ENCODE results near the gene MICB.

MICB gene

DNA sequence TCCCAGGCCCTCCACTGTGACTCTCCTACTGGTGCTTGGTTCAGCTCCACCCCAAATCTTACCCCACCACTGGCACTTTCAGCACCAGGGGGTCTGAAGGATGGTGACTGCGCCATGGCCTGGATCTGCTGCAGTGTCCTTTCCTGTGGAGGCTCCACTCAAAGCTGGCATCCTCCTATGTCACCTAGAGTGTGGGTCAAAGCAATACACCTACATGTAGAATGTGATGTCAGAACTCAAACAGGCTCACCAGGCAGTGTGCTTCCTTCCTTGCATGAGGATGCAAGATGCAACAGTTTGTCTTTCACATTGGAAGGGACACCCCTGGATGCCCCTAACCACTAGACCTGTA is 32.8 kb upstream of the MICB start:
- DNase-seq (ENCODE audit: low spot score) (no peak), ATAC-seq (ENCODE audit: low read depth) (no peak)
- H3K36me3 ChIP-seq (ENCODE audit: low read depth): no peaks in the 10 kb centered on the region
- TF ChIP-seq, protein P1, sequence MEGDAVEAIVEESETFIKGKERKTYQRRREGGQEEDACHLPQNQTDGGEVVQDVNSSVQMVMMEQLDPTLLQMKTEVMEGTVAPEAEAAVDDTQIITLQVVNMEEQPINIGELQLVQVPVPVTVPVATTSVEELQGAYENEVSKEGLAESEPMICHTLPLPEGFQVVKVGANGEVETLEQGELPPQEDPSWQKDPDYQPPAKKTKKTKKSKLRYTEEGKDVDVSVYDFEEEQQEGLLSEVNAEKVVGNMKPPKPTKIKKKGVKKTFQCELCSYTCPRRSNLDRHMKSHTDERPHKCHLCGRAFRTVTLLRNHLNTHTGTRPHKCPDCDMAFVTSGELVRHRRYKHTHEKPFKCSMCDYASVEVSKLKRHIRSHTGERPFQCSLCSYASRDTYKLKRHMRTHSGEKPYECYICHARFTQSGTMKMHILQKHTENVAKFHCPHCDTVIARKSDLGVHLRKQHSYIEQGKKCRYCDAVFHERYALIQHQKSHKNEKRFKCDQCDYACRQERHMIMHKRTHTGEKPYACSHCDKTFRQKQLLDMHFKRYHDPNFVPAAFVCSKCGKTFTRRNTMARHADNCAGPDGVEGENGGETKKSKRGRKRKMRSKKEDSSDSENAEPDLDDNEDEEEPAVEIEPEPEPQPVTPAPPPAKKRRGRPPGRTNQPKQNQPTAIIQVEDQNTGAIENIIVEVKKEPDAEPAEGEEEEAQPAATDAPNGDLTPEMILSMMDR (IDR thresholded peaks at IDR 0.05; ENCODE audit: poor library complexity, severe bottlenecking): no peak
- no peaks in the 10 kb centered on the region for H3K27me3 ChIP-seq (ENCODE audit: insufficient read depth, poor library complexity, severe bottlenecking)
- H3K4me3 ChIP-seq (ENCODE audit: severe bottlenecking): no peak overlapping the region
- H3K9me3 ChIP-seq (ENCODE audit: severe bottlenecking): no peaks in the 10 kb centered on the region
- peaks cover 4% of the 10 kb centered on the region for H3K4me1 ChIP-seq (ENCODE audit: insufficient read depth, poor library complexity, severe bottlenecking)
- H3K27ac ChIP-seq (ENCODE audit: poor library complexity, severe bottlenecking): no peak overlapping the region

- H3K4me3 ChIP-seq (ENCODE audit: severe bottlenecking): no peak overlapping the region
- no peaks in the 10 kb centered on the region for H3K9me3 ChIP-seq (ENCODE audit: severe bottlenecking)
- ATAC-seq (ENCODE audit: low read depth) (no peak), DNase-seq (ENCODE audit: low spot score) (no peak)
- H3K27ac ChIP-seq (ENCODE audit: poor library complexity, severe bottlenecking): no peak overlapping the region
- TF ChIP-seq, protein P1 (IDR thresholded peaks at IDR 0.05; ENCODE audit: poor library complexity, severe bottlenecking): no peak
- H3K4me1 ChIP-seq (ENCODE audit: insufficient read depth, poor library complexity, severe bottlenecking): peaks cover 4% of the 10 kb centered on the region
- no peaks in the 10 kb centered on the region for H3K27me3 ChIP-seq (ENCODE audit: insufficient read depth, poor library complexity, severe bottlenecking)
- H3K36me3 ChIP-seq (ENCODE audit: low read depth): no peaks in the 10 kb centered on the region
These were observed 32.2 kb upstream of the MICB start for GRCh38 chr6:31465718-31466117.

GRCh38 chr6:31466466-31466865 is 31.5 kb upstream of the MICB start:
- Histone ChIP-seq H3K4me1 (ENCODE audit: insufficient read depth, poor library complexity, severe bottlenecking) (peaks cover 4% of the 10 kb centered on the region), H3K36me3 (ENCODE audit: low read depth) (no peaks in the 10 kb centered on the region), H3K9me3 (ENCODE audit: severe bottlenecking) (no peaks in the 10 kb centered on the region), H3K4me3 (ENCODE audit: severe bottlenecking) (no peak overlapping the region), H3K27me3 (ENCODE audit: insufficient read depth, poor library complexity, severe bottlenecking) (no peaks in the 10 kb centered on the region), H3K27ac (ENCODE audit: poor library complexity, severe bottlenecking) (no peak overlapping the region)
- no peak for ATAC-seq (ENCODE audit: low read depth)
- TF ChIP-seq, protein P1 (IDR thresholded peaks at IDR 0.05; ENCODE audit: poor library complexity, severe bottlenecking): no peak
- DNase-seq (ENCODE audit: low spot score): no peak

DNA sequence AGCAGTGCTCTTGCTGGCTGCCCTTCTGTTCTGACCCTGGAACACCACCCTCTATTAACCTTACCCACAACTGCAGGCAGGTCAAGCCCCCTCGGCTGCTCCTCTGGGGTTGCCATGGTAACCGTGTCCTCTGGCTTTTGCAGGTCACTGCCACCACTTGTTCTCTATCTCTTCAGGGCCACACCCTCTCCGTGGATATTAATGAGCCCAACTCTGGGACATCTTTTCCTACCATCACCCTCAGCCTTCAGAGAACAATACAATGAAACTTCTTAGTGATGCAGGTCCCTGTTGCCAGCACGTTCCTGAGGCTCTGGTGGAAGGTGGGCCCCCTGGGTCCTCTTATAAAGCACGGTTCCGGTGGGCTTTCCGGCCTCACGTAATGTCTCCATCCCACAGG is 30.8 kb upstream of the MICB start:
- no peak overlapping the region for H3K4me3 ChIP-seq (ENCODE audit: severe bottlenecking)
- TF ChIP-seq, protein P1 (IDR thresholded peaks at IDR 0.05; ENCODE audit: poor library complexity, severe bottlenecking): no peak
- no peaks in the 10 kb centered on the region for H3K9me3 ChIP-seq (ENCODE audit: severe bottlenecking)
- H3K27me3 ChIP-seq (ENCODE audit: insufficient read depth, poor library complexity, severe bottlenecking): no peaks in the 10 kb centered on the region
- H3K27ac ChIP-seq (ENCODE audit: poor library complexity, severe bottlenecking): no peak overlapping the region
- DNase-seq (ENCODE audit: low spot score) (no peak), ATAC-seq (ENCODE audit: low read depth) (no peak)
- H3K36me3 ChIP-seq (ENCODE audit: low read depth): no peaks in the 10 kb centered on the region
- H3K4me1 ChIP-seq (ENCODE audit: insufficient read depth, poor library complexity, severe bottlenecking): peaks cover 4% of the 10 kb centered on the region

DNA sequence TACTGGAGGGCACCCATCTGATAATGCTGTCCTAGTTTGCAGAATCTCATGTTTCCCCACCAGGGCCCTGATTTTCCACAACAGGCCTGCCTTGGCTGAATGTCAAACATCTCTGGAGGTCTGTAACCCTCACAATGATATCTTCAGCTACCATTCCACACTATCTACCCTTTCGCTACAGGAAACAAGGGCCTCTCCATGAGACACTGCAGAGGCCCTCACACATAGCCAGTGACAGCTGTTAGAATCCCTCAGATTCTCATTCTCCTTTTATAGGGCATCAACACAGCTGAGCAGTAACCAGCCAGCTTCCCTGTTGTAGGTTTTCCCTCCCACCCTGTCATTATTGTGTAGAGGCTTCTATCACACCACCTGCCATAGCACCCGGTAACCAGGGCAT is 29.6 kb upstream of the MICB start:
- no peak overlapping the region for H3K27ac ChIP-seq (ENCODE audit: poor library complexity, severe bottlenecking)
- no peak for ATAC-seq (ENCODE audit: low read depth)
- TF ChIP-seq, protein P1 (IDR thresholded peaks at IDR 0.05; ENCODE audit: poor library complexity, severe bottlenecking): no peak
- no peaks in the 10 kb centered on the region for H3K27me3 ChIP-seq (ENCODE audit: insufficient read depth, poor library complexity, severe bottlenecking)
- no peak for DNase-seq (ENCODE audit: low spot score)
- no peak overlapping the region for H3K4me3 ChIP-seq (ENCODE audit: severe bottlenecking)
- H3K4me1 ChIP-seq (ENCODE audit: insufficient read depth, poor library complexity, severe bottlenecking): no peaks in the 10 kb centered on the region
- H3K36me3 ChIP-seq (ENCODE audit: low read depth): no peaks in the 10 kb centered on the region
- no peaks in the 10 kb centered on the region for H3K9me3 ChIP-seq (ENCODE audit: severe bottlenecking)

All from RWPE2 (cell line).